HG02852 (cell line): ENCODE results near the gene MRPS27.

ENCODE experiments used
- ATAC-seq: cut with Tn5 transposase; IDR thresholded peaks from one replicate; pipeline ENCODE4 v1.9.1; 2021; ENCODE audit warnings: mild to moderate bottlenecking, moderate library complexity; ENCODE audit not compliant: unreplicated experiment

MRPS27 gene

GRCh38 chr5:72266862-72267261 is 53.2 kb downstream of the MRPS27 start:
- ATAC-seq = no peak

GRCh38 chr5:72265032-72265877 is 54.8 kb downstream of the MRPS27 start:
- ATAC-seq = no peak

- ATAC-seq = no peak
Observed at GRCh38 chr5:72256536-72256935, 63.5 kb downstream of the MRPS27 start.

- ATAC-seq = no peak
Observed at GRCh38 chr5:72255670-72256069, 64.4 kb downstream of the MRPS27 start.

GRCh38 chr5:72255237-72255636 is 64.8 kb downstream of the MRPS27 start:
- ATAC-seq = no peak

- ATAC-seq = no peak
Observed at GRCh38 chr5:72252574-72253155, 67.4 kb downstream of the MRPS27 start.

- ATAC-seq = no peak
Observed at GRCh38 chr5:72252008-72252407, 68.0 kb downstream of the MRPS27 start.

GRCh38 chr5:72251386-72251785 is 68.7 kb downstream of the MRPS27 start:
- ATAC-seq = no peak

- ATAC-seq = no peak
Observed at GRCh38 chr5:72248410-72248981, 71.5 kb downstream of the MRPS27 start.

- ATAC-seq = no peak
Observed at GRCh38 chr5:72246954-72247442, 73.0 kb downstream of the MRPS27 start.

- ATAC-seq = no peak
Observed at GRCh38 chr5:72245951-72246532, 74.0 kb downstream of the MRPS27 start.

GRCh38 chr5:72245546-72245945 is 74.5 kb downstream of the MRPS27 start:
- no peak for ATAC-seq

- ATAC-seq = peak; percentile 86
Observed at GRCh38 chr5:72244862-72245371, 75.1 kb downstream of the MRPS27 start.

- ATAC-seq = no peak
Observed at GRCh38 chr5:72243706-72244105, 76.3 kb downstream of the MRPS27 start.

- no peak for ATAC-seq
Observed at GRCh38 chr5:72242796-72243475, 77.1 kb downstream of the MRPS27 start.

- ATAC-seq = no peak
Observed at GRCh38 chr5:72241346-72242003, 78.6 kb downstream of the MRPS27 start.

GRCh38 chr5:72238712-72239445 is 81.2 kb downstream of the MRPS27 start:
- no peak for ATAC-seq

- ATAC-seq = no peak
Observed at GRCh38 chr5:72237879-72238278, 82.2 kb downstream of the MRPS27 start.

- no peak for ATAC-seq
Observed at GRCh38 chr5:72237415-72237814, 82.6 kb downstream of the MRPS27 start.

- no peak for ATAC-seq
Observed at GRCh38 chr5:72235725-72236124, 84.3 kb downstream of the MRPS27 start.
